Liver (tissue), 9 donors: ENCODE measurements around the gene GOLGA5. TPM values are rescaled to one million over a fixed set of nuclear protein-coding genes. Genes with fewer than 3 reads are reported as not detected.

Source experiments
- DNase-seq: peaks from one replicate; pipeline ENCODE4 v3.0.0-alpha.2; 2017; ENCODE audit warnings: low spot score
- H3K27ac ChIP-seq, 2 donors: one replicate each; pipeline ENCODE4 v1.7.0; 2013; ENCODE audit warnings: inconsistent platforms in 2 of 2, low read length in 2 of 2, control low read depth in 1 of 2, low read depth in 1 of 2, mild to moderate bottlenecking in 1 of 2
- H3K27me3 ChIP-seq, 4 donors: one replicate each; pipeline versions ENCODE4 v1.6.1 to v1.7.0; 2013; ENCODE audit warnings: low read length in 3 of 4, inconsistent platforms in 1 of 4, mild to moderate bottlenecking in 1 of 4, moderate library complexity in 1 of 4; ENCODE audit not compliant: control insufficient read depth in 4 of 4, insufficient read depth in 4 of 4
- H3K36me3 ChIP-seq, 4 donors: one replicate each; pipeline versions ENCODE4 v1.6.1 to v1.7.0; 2013; ENCODE audit warnings: low read length in 3 of 4, mild to moderate bottlenecking in 3 of 4, low read depth in 1 of 4, moderate library complexity in 1 of 4; ENCODE audit not compliant: control insufficient read depth in 4 of 4, insufficient read depth in 3 of 4
- H3K4me1 ChIP-seq, 4 donors: one replicate each; pipeline versions ENCODE4 v1.6.1 to v1.7.0; 2013; ENCODE audit warnings: low read length in 3 of 4, mild to moderate bottlenecking in 3 of 4, moderate library complexity in 1 of 4; ENCODE audit not compliant: control insufficient read depth in 4 of 4, insufficient read depth in 4 of 4
- H3K4me3 ChIP-seq, 3 donors: one replicate each; pipeline versions ENCODE4 v1.6.1 to v1.7.0; 2013; ENCODE audit warnings: low read length in 3 of 3, control low read depth in 1 of 3, low read depth in 1 of 3, mild to moderate bottlenecking in 1 of 3
- H3K9ac ChIP-seq, 2 donors: one replicate each; pipeline ENCODE4 v1.7.0; 2013; ENCODE audit warnings: low read length in 2 of 2, mild to moderate bottlenecking in 2 of 2, moderate library complexity in 2 of 2, control low read depth in 1 of 2, low read depth in 1 of 2
- H3K9me3 ChIP-seq, 4 donors: one replicate each; pipeline versions ENCODE4 v1.6.1 to v1.7.0; 2013; ENCODE audit warnings: low read length in 3 of 4; ENCODE audit not compliant: control insufficient read depth in 4 of 4
- EGR1 ChIP-seq, 2 donors: IDR thresholded peaks; 2 replicates each; pipeline ENCODE4 v1.6.1; 2016 to 2018; ENCODE audit warnings: antibody characterized with exemption in 2 of 2, low read depth in 2 of 2
- FOXA1 ChIP-seq: IDR thresholded peaks from 2 replicates; pipeline ENCODE4 v1.6.1; 2016; ENCODE audit warnings: antibody characterized with exemption
- FOXA2 ChIP-seq: IDR thresholded peaks from 2 replicates; pipeline ENCODE4 v1.6.1; 2016; ENCODE audit warnings: antibody characterized with exemption
- HNF4A ChIP-seq, 2 donors: conservative IDR thresholded peaks; 2 replicates each; pipeline ENCODE4 v1.6.1; 2016; ENCODE audit warnings: antibody characterized with exemption in 2 of 2, mild to moderate bottlenecking in 2 of 2
- MAX ChIP-seq: IDR thresholded peaks from 2 replicates; pipeline ENCODE4 v1.6.1; 2016; ENCODE audit warnings: antibody characterized with exemption
- RAD21 ChIP-seq, 2 donors: IDR thresholded peaks; 2 replicates each; pipeline ENCODE4 v1.6.1; 2016; ENCODE audit warnings: antibody characterized with exemption in 2 of 2, mild to moderate bottlenecking in 2 of 2
- RXRA ChIP-seq, 2 donors: IDR thresholded peaks; 2 replicates each; pipeline ENCODE4 v1.6.1; 2017 to 2018; ENCODE audit warnings: antibody characterized with exemption in 2 of 2, mild to moderate bottlenecking in 1 of 2
- SP1 ChIP-seq: IDR thresholded peaks from 2 replicates; pipeline ENCODE4 v1.6.1; 2018; ENCODE audit warnings: antibody characterized with exemption, mild to moderate bottlenecking
- TAF1 ChIP-seq: conservative IDR thresholded peaks from 2 replicates; pipeline ENCODE4 v1.6.1; 2016; ENCODE audit warnings: antibody characterized with exemption, mild to moderate bottlenecking
- YY1 ChIP-seq: IDR thresholded peaks from 2 replicates; pipeline ENCODE4 v1.6.1; 2016; ENCODE audit warnings: antibody characterized with exemption, mild to moderate bottlenecking
- ZBTB33 ChIP-seq: IDR thresholded peaks from 2 replicates; pipeline ENCODE4 v1.6.1; 2016; ENCODE audit warnings: antibody characterized with exemption
- WGBS: extraction: QIAGEN DNeasy Blood & Tissue Kit; methylation state at CpG from one replicate; pipeline ENCODE4 v1.1.7; 2013; 5-methylcytosine and 5-hydroxymethylcytosine counted together
- polyA plus RNA-seq, 2 donors: library from polyadenylated mRNA; stranded (reverse) in 1 of 2; unstranded in 1 of 2; fragments of 200-250 nt in 1 of 2; fragments of >200 nt in 1 of 2; fragmentation: Nextera tagmentation in 1 of 2; extraction: Ambion mirVana in 1 of 2; gene quantifications; one replicate each; pipeline versions ENCODE4 v1.2.1 to v1.2.3, GENCODE V29; 2013 to 2015
- total RNA-seq, 2 donors: library from RNA; depleted of rRNA; stranded (reverse); fragments of >200 nt; gene quantifications; one replicate each; pipeline ENCODE4 v1.2.3, GENCODE V29; 2014
- TF ChIP-seq, protein P1 (sequence below): fragments of 150-350 bp; IDR thresholded peaks from 2 replicates; pipeline ENCODE4 v1.5.1; 2017; ENCODE audit warnings: improper control_type of control experiment, low read depth, low read length; ENCODE audit not compliant: missing input control
- donor health status: healthy.
- donor health status: healthy.
- donor health status: healthy.
- donor health status: healthy.
- donor health status: healthy.

The GOLGA5 gene
- total and polyA plus RNA-seq, 4 donors, result 19.2 to 39.9 (median 28.2) TPM

GRCh38 chr14:92860049-92860840 lies 66.1 kb downstream of the GOLGA5 start:
- no peak overlapping the region for H3K27ac ChIP-seq
- H3K4me3 ChIP-seq, result no peak overlapping the region
- DNase-seq, result no peak
- H3K9ac ChIP-seq, result no peak overlapping the region
- TF ChIP-seq, protein P1, sequence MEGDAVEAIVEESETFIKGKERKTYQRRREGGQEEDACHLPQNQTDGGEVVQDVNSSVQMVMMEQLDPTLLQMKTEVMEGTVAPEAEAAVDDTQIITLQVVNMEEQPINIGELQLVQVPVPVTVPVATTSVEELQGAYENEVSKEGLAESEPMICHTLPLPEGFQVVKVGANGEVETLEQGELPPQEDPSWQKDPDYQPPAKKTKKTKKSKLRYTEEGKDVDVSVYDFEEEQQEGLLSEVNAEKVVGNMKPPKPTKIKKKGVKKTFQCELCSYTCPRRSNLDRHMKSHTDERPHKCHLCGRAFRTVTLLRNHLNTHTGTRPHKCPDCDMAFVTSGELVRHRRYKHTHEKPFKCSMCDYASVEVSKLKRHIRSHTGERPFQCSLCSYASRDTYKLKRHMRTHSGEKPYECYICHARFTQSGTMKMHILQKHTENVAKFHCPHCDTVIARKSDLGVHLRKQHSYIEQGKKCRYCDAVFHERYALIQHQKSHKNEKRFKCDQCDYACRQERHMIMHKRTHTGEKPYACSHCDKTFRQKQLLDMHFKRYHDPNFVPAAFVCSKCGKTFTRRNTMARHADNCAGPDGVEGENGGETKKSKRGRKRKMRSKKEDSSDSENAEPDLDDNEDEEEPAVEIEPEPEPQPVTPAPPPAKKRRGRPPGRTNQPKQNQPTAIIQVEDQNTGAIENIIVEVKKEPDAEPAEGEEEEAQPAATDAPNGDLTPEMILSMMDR, result no peak
- TF ChIP-seq ZBTB33 (no peak), RAD21 (IDR thresholded peaks at IDR 0.05) (no peak), FOXA2 (no peak), MAX (no peak), EGR1 (IDR thresholded peaks at IDR 0.05; ENCODE audit: low read depth in 2 of 2) (no peak), YY1 (no peak), FOXA1 (no peak), TAF1 (no peak), RXRA (IDR thresholded peaks at IDR 0.05) (no peak), SP1 (no peak)
- H3K36me3 ChIP-seq, result no peaks in the 10 kb centered on the region
- no peaks in the 10 kb centered on the region for H3K27me3 ChIP-seq
- WGBS, result 88% methylated on average over 7 of the region's 7 CpGs
- H3K4me1 ChIP-seq, result no peaks in the 10 kb centered on the region
- no peaks in the 10 kb centered on the region for H3K9me3 ChIP-seq

GRCh38 chr14:92861856-92862745 lies 68.0 kb downstream of the GOLGA5 start:
- WGBS, result 88% methylated on average over 7 of the region's 7 CpGs
- H3K9me3 ChIP-seq, result peaks cover 0 to 3% (median 0%) of the 10 kb centered on the region in 4 donors
- no peak overlapping the region for H3K4me3 ChIP-seq
- H3K36me3 ChIP-seq, result no peaks in the 10 kb centered on the region
- H3K4me1 ChIP-seq, result no peaks in the 10 kb centered on the region
- no peak overlapping the region for H3K9ac ChIP-seq
- TF ChIP-seq FOXA1 (no peak), HNF4A (conservative IDR thresholded peaks at IDR 0.05) (no peak)
- no peaks in the 10 kb centered on the region for H3K27me3 ChIP-seq
- H3K27ac ChIP-seq, result no peak overlapping the region
- DNase-seq, result no peak
